Neural progenitor cell (in vitro differentiated cells): ENCODE results near the gene VSIG8. TPM values are rescaled to one million over a fixed set of nuclear protein-coding genes. Genes with fewer than 3 reads are reported as not detected.

ENCODE experiments used
- DNase-seq: peaks from one replicate; pipeline ENCODE4 v3.0.0-alpha.2; 2016; ENCODE audit warnings: low spot score
- H2AFZ ChIP-seq: fragments of 200-600 bp; sonication (generic); replicated peaks from 2 replicates; pipeline ENCODE4 v1.6.1; 2016; ENCODE audit warnings: antibody characterized with exemption
- H3F3A ChIP-seq: fragments of 200-600 bp; sonication (generic); 2 replicates; pipeline ENCODE4 v1.6.1; 2016; ENCODE audit warnings: antibody characterized with exemption, low read depth
- H3K27ac ChIP-seq: fragments of 200-600 bp; sonication (generic); 2 replicates; pipeline ENCODE4 v1.5.1; 2016; ENCODE audit warnings: mild to moderate bottlenecking
- H3K27me3 ChIP-seq: fragments of 200-600 bp; sonication (generic); 2 replicates; pipeline ENCODE4 v1.6.1; 2016; ENCODE audit warnings: mild to moderate bottlenecking, moderate library complexity
- H3K36me3 ChIP-seq: fragments of 200-600 bp; sonication (generic); 2 replicates; pipeline ENCODE4 v1.5.1; 2016
- H3K4me1 ChIP-seq: fragments of 200-600 bp; sonication (generic); 2 replicates; pipeline ENCODE4 v1.6.1; 2016; ENCODE audit warnings: mixed run types
- H3K4me2 ChIP-seq: fragments of 200-600 bp; sonication (generic); 2 replicates; pipeline ENCODE4 v1.6.1; 2016
- H3K4me3 ChIP-seq: fragments of 200-600 bp; sonication (generic); 2 replicates; pipeline ENCODE4 v1.5.1; 2016
- H3K79me2 ChIP-seq: fragments of 200-600 bp; sonication (generic); 2 replicates; pipeline ENCODE4 v1.6.1; 2016; ENCODE audit warnings: low read depth
- H3K9ac ChIP-seq: fragments of 200-600 bp; sonication (generic); 2 replicates; pipeline ENCODE4 v1.6.1; 2016
- H3K9me3 ChIP-seq: fragments of 200-600 bp; sonication (generic); 2 replicates; pipeline ENCODE4 v1.5.1; 2016; ENCODE audit warnings: low read depth
- H4K20me1 ChIP-seq: fragments of 200-600 bp; sonication (generic); 2 replicates; pipeline ENCODE4 v1.6.1; 2016; ENCODE audit warnings: low read depth
- H3K27ac Mint-ChIP-seq: 3 replicates; pipeline ENCODE4 v1.8.0; 2021; ENCODE audit warnings: mixed read lengths
- H3K27me3 Mint-ChIP-seq: 2 replicates; pipeline ENCODE4 v1.8.0; 2022; ENCODE audit warnings: low read depth, mild to moderate bottlenecking, inconsistent platforms, moderate library complexity, mixed read lengths; ENCODE audit not compliant: insufficient read depth
- H3K36me3 Mint-ChIP-seq: 3 replicates; pipeline ENCODE4 v1.8.0; 2021; ENCODE audit warnings: mixed read lengths
- H3K4me1 Mint-ChIP-seq: 3 replicates; pipeline ENCODE4 v1.8.0; 2021; ENCODE audit warnings: mixed read lengths
- H3K4me3 Mint-ChIP-seq: 3 replicates; pipeline ENCODE4 v1.8.0; 2021; ENCODE audit warnings: mild to moderate bottlenecking, moderate library complexity, mixed read lengths
- H3K9me3 Mint-ChIP-seq: 3 replicates; pipeline ENCODE4 v1.8.0; 2020; ENCODE audit warnings: mixed read lengths
- EZH2 ChIP-seq: fragments of 200-600 bp; sonication (generic); IDR thresholded peaks from 2 replicates; pipeline ENCODE4 v1.6.1; 2017; ENCODE audit warnings: antibody characterized with exemption, mild to moderate bottlenecking, moderate library complexity
- EZH2phosphoT487 ChIP-seq: fragments of 200-600 bp; sonication (generic); IDR thresholded peaks from 2 replicates; pipeline ENCODE4 v1.6.1; 2017; ENCODE audit warnings: antibody characterized with exemption
- total RNA-seq: library from RNA; depleted of rRNA; stranded (reverse); fragments of >200 nt; gene quantifications from 2 replicates; pipeline ENCODE4 v1.2.3, GENCODE V29; 2015; ENCODE audit warnings: low replicate concordance
- TF ChIP-seq, protein P1 (sequence below): fragments of 200-600 bp; sonication (generic); IDR thresholded peaks from 2 replicates; pipeline ENCODE4 v1.5.1; 2017; ENCODE audit warnings: antibody characterized with exemption, mild to moderate bottlenecking

The VSIG8 gene
- total RNA-seq, 1 donor from 2014 or later, result not detected

DNA sequence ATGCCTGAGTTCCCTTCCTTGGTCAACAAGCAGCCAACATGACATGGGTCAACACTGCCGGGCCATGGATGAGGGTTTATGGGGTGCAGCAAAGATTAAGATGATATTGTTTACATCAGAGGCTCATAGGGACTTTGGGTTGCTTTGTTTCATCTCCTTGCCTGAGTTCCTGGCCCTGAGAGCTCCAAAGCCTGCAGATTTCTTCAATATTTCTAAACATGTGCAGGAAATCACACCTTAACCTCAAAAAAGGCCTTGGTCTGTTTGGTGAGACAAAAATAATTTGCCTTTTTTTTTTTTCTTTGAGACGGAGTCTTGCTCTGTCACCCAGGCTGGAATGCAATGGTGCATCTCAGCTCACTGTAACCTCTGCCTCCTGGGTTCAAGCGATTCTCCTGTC lies 34.9 kb downstream of the VSIG8 start:
- H3K4me2 ChIP-seq, result no peak overlapping the region
- H3K79me2 ChIP-seq, result no peaks in the 10 kb centered on the region
- H3K9me3 ChIP-seq, result no peaks in the 10 kb centered on the region
- TF ChIP-seq EZH2phosphoT487, result no peak
- no peak for TF ChIP-seq EZH2
- TF ChIP-seq, protein P1, sequence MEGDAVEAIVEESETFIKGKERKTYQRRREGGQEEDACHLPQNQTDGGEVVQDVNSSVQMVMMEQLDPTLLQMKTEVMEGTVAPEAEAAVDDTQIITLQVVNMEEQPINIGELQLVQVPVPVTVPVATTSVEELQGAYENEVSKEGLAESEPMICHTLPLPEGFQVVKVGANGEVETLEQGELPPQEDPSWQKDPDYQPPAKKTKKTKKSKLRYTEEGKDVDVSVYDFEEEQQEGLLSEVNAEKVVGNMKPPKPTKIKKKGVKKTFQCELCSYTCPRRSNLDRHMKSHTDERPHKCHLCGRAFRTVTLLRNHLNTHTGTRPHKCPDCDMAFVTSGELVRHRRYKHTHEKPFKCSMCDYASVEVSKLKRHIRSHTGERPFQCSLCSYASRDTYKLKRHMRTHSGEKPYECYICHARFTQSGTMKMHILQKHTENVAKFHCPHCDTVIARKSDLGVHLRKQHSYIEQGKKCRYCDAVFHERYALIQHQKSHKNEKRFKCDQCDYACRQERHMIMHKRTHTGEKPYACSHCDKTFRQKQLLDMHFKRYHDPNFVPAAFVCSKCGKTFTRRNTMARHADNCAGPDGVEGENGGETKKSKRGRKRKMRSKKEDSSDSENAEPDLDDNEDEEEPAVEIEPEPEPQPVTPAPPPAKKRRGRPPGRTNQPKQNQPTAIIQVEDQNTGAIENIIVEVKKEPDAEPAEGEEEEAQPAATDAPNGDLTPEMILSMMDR, result no peak
- H3K27me3 Mint-ChIP-seq, result peaks cover 17% of the 10 kb centered on the region
- H3K36me3 ChIP-seq, result no peaks in the 10 kb centered on the region
- H4K20me1 ChIP-seq, result no peaks in the 10 kb centered on the region
- no peaks in the 10 kb centered on the region for H3K9me3 Mint-ChIP-seq
- H3K27ac ChIP-seq, result no peak overlapping the region
- H3F3A ChIP-seq, result peaks cover 6% of the 10 kb centered on the region
- peaks cover 42% of the 10 kb centered on the region for H3K4me1 Mint-ChIP-seq
- no peak overlapping the region for H3K4me3 Mint-ChIP-seq
- no peaks in the 10 kb centered on the region for H3K36me3 Mint-ChIP-seq
- H2AFZ ChIP-seq, result no peak overlapping the region
- peaks cover 28% of the 10 kb centered on the region for H3K4me1 ChIP-seq
- H3K9ac ChIP-seq, result no peak overlapping the region
- DNase-seq, result no peak
- no peak overlapping the region for H3K4me3 ChIP-seq
- H3K27ac Mint-ChIP-seq, result no peak overlapping the region
- H3K27me3 ChIP-seq, result peaks cover 16% of the 10 kb centered on the region

DNA sequence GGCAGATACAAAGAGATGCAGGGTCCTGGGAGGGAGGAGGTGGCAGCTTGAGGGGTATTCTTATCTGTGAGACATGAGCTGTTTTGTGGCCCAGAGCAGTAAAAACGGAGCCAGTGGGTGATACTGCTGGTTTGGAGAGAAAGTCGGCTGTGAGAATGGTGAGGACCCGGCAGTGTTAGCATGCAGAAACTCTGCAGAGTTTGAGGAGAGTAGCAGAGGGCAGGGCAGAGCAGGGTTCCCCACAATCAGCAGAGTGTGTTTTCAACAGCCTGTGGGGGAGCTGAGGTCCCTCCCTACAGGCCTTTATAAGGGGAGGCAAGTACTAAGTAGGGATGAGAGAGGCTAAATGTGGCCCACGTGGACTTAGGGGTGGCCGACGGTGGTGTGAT lies 35.4 kb downstream of the VSIG8 start:
- H3K36me3 Mint-ChIP-seq, result no peaks in the 10 kb centered on the region
- Histone ChIP-seq H3K4me1 (peaks cover 23% of the 10 kb centered on the region), H3K27ac (no peak overlapping the region), H3F3A (peaks cover 6% of the 10 kb centered on the region), H3K79me2 (no peaks in the 10 kb centered on the region), H3K4me2 (no peak overlapping the region), H3K9me3 (no peaks in the 10 kb centered on the region), H3K9ac (no peak overlapping the region), H3K4me3 (no peak overlapping the region), H2AFZ (no peak overlapping the region), H3K36me3 (no peaks in the 10 kb centered on the region), H3K27me3 (peaks cover 16% of the 10 kb centered on the region), H4K20me1 (no peaks in the 10 kb centered on the region)
- peak overlapping the region; percentile 23 for H3K27ac Mint-ChIP-seq
- DNase-seq, result no peak
- peaks cover 41% of the 10 kb centered on the region for H3K4me1 Mint-ChIP-seq
- no peak overlapping the region for H3K4me3 Mint-ChIP-seq
- peaks cover 17% of the 10 kb centered on the region for H3K27me3 Mint-ChIP-seq
- no peaks in the 10 kb centered on the region for H3K9me3 Mint-ChIP-seq
- TF ChIP-seq EZH2phosphoT487, result no peak
- TF ChIP-seq EZH2, result no peak
- TF ChIP-seq, protein P1, result no peak

DNA sequence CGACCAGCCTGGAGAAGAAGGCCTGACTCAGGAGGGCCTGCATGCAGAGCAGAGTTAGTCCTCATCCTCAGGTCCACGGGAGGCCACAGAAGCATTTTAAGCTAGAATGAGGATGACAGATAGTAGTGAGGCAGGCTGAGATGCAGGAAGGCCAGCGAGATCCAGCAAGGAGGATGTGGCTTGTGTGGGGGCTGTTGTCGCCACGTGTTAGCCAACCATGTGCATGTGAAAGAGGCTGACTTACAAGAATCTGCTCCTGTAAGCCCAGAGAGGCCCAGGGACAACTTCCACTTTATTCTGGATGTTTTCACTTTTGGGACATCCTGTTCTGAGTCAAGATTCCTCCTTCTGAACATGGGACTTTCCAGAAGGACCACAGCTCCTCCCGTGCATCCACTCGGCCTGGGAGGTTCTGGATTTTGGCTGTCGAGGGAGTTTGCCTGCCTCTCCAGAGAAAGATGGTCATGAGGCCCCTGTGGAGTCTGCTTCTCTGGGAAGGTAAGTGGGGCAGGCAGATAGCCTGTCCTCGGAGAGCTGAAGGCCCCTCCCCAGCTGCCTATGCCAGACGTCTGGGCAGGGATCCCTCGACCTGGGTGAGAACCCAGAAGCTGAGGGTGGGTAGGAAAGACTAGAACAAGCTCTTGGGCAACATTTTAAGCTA lies 35.9 kb downstream of the VSIG8 start, which contains the start of gene SLAMF8:
SLAMF8 (plus strand) TSS at position 433 of the 661 bp plus-strand sequence; CDS start at position 459, 26 bp downstream.
- H3K9me3 Mint-ChIP-seq, result no peaks in the 10 kb centered on the region
- H3K36me3 Mint-ChIP-seq, result no peaks in the 10 kb centered on the region
- Histone ChIP-seq H3K9ac (no peak within 1 kb of the TSS), H3K79me2 (no peaks in the 10 kb centered on the region), H3K36me3 (no peaks in the 10 kb centered on the region), H3K27me3 (peaks cover 16% of the 10 kb centered on the region), H3K4me3 (no peak within 1 kb of the TSS), H4K20me1 (no peaks in the 10 kb centered on the region), H3K27ac (no peak within 1 kb of the TSS), H3K9me3 (no peaks in the 10 kb centered on the region), H3K4me1 (peaks cover 18% of the 10 kb centered on the region), H3F3A (peaks cover 2% of the 10 kb centered on the region), H3K4me2 (no peak within 1 kb of the TSS), H2AFZ (no peak within 1 kb of the TSS)
- peak within 1 kb of the TSS; percentile 23 for H3K27ac Mint-ChIP-seq
- H3K4me1 Mint-ChIP-seq, result peaks cover 37% of the 10 kb centered on the region
- DNase-seq, result no peak
- peaks cover 17% of the 10 kb centered on the region for H3K27me3 Mint-ChIP-seq
- TF ChIP-seq, protein P1, result no peak
- no peak for TF ChIP-seq EZH2phosphoT487
- TF ChIP-seq EZH2, result no peak
- no peak within 1 kb of the TSS for H3K4me3 Mint-ChIP-seq
